SK-N-MC (cell line): ENCODE results near the gene GEN1.

ENCODE experiments used
- DNase-seq: peaks from one replicate; pipeline ENCODE4 v3.0.0-alpha.2; 2011; ENCODE audit warnings: low read depth, low spot score
- H3K27ac ChIP-seq: fragments of 200-600 bp; sonication (generic); 2 replicates; pipeline ENCODE4 v1.5.1; 2016; ENCODE audit warnings: mixed run types
- H3K36me3 ChIP-seq: fragments of 200-600 bp; sonication (generic); 2 replicates; pipeline ENCODE4 v1.6.1; 2017; ENCODE audit warnings: antibody characterized with exemption, low read length, mixed read lengths; ENCODE audit not compliant: insufficient read depth
- H3K4me3 ChIP-seq: fragments of 200-600 bp; sonication (generic); 2 replicates; pipeline ENCODE4 v1.5.1; 2016
- H3K9ac ChIP-seq: fragments of 200-600 bp; sonication (generic); 2 replicates; pipeline ENCODE4 v1.8.0; 2017; ENCODE audit warnings: mixed run types, mixed read lengths; ENCODE audit not compliant: insufficient read length
- H3K9me3 ChIP-seq: fragments of 200-600 bp; sonication (generic); 2 replicates; pipeline ENCODE4 v1.6.1; 2017; ENCODE audit warnings: low read depth, mild to moderate bottlenecking, antibody characterized with exemption, low read length, moderate library complexity, mixed read lengths
- EZH2 ChIP-seq: fragments of 200-600 bp; sonication (generic); IDR thresholded peaks from one replicate; pipeline ENCODE4 v1.6.1; 2017; ENCODE audit warnings: antibody characterized with exemption
- FOXP2 ChIP-seq: optimal IDR thresholded peaks from 2 replicates; pipeline ENCODE3; 2011; ENCODE audit warnings: mild to moderate bottlenecking, moderate library complexity; ENCODE audit not compliant: insufficient read depth; ENCODE audit errors: extremely low read length, control extremely low read depth
- POLR2AphosphoS5 ChIP-seq: IDR thresholded peaks from 2 replicates; pipeline ENCODE4 v1.6.1; 2012; ENCODE audit warnings: mild to moderate bottlenecking, low read depth, low read length, borderline replicate concordance

The GEN1 gene

DNA sequence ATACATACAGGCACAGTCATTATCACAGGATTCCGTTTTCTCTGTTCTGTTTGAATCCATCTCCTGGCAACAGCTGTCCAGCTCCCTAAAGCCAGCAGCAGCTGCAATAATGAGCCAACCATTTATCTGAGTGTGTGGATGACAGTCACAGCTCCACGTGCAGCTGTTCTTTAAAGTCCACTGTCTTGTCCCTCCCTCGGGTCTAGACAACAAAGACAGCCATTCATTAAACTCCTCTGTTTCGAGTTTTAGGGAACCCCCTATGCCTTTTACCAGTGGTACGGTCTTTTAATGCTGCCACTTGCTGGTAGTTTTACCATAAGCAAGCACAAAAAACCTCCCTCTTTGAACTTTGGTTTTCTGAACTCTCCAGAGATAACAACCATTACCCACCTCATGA is 46.3 kb downstream of the GEN1 start:
- Histone ChIP-seq H3K27ac (no peak overlapping the region), H3K36me3 (no peaks in the 10 kb centered on the region), H3K9me3 (no peaks in the 10 kb centered on the region), H3K4me3 (no peak overlapping the region), H3K9ac (no peak overlapping the region)
- DNase-seq = no peak
- no peak for TF ChIP-seq EZH2
- no peak for TF ChIP-seq POLR2AphosphoS5
- TF ChIP-seq FOXP2 = no peak

DNA sequence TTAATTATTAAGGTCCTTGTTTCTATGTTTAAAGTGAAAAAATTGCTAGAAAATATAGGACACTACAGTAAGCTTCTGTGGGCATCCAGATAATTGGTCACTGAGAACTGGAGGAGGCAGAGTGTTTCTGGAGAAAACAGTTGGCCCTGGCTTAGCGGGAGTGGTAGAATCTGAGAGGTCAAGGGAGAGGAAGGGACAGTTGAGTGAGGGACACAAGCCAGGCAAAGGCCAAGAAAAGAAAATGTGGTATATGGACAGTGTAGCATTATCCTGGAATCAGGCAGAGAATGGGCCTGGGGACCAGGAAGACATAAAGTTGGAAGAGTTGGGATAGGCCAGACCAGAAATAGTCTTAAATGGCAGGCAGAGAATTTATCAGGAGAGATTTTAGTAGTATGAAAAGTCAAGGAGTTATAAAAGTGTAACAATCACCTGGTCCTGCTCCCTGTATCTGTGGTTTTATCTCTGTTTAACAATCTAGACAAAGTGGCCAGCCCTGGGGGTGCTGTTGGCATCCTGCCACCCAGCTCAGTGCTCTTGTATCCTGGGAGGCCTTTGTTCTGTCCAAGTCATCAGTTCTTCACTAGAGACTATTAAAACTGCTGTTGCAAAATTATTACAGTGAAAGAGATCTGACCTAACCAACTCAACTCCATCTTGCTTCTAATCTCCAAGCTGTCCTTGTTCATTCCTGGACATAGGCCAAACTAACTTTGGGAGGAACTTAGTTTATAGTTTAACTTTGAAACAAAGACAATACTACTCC is 46.9 kb downstream of the GEN1 start:
- Histone ChIP-seq H3K9ac (no peak overlapping the region), H3K27ac (no peak overlapping the region), H3K36me3 (no peaks in the 10 kb centered on the region), H3K9me3 (no peaks in the 10 kb centered on the region), H3K4me3 (no peak overlapping the region)
- no peak for DNase-seq
- no peak for TF ChIP-seq FOXP2
- TF ChIP-seq POLR2AphosphoS5 = no peak
- no peak for TF ChIP-seq EZH2

DNA sequence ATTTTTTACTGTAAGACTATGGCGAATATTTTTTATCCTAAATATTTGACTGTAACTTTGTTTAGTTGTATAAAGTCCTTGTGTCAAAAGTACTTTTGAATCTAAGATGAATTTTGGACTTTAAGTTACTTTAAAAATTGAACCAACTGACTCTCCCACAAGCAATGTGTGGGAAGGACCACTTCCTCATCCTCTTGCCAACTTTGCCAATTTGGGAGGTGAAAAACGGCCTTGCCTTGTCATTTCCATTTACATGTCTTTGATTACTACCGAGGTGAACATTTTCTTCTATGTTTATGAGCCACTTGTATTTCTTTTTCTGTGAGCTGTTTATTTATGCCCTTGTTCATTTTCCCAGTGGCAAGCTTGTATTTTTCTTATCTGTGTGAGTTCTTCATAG is 49.6 kb downstream of the GEN1 start:
- DNase-seq = no peak
- Histone ChIP-seq H3K9ac (no peak overlapping the region), H3K36me3 (no peaks in the 10 kb centered on the region), H3K4me3 (no peak overlapping the region), H3K9me3 (no peaks in the 10 kb centered on the region), H3K27ac (no peak overlapping the region)
- TF ChIP-seq FOXP2 (no peak), POLR2AphosphoS5 (no peak), EZH2 (no peak)

DNA sequence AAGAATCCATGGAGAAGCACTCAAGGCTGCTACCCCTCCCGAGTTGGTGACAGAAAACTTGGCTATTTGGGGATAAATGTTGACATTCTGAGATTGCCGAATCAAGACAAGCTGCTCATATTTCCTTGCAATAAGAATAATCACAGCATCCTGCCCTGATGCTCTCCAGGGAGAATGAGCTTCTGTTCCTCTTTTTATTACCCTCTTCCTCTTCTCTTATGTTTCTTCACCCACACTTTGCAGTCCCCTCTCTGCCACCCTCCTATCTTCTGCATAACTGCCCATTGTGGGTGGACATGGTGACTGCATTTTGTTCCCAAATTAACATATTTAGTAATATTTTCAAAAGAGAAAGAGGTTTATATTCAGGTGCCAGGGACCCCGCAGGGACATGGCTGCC is 50.4 kb downstream of the GEN1 start:
- TF ChIP-seq EZH2 (no peak), FOXP2 (no peak), POLR2AphosphoS5 (no peak)
- no peak overlapping the region for H3K9ac ChIP-seq
- H3K4me3 ChIP-seq = no peak overlapping the region
- no peaks in the 10 kb centered on the region for H3K9me3 ChIP-seq
- no peaks in the 10 kb centered on the region for H3K36me3 ChIP-seq
- no peak for DNase-seq
- no peak overlapping the region for H3K27ac ChIP-seq

DNA sequence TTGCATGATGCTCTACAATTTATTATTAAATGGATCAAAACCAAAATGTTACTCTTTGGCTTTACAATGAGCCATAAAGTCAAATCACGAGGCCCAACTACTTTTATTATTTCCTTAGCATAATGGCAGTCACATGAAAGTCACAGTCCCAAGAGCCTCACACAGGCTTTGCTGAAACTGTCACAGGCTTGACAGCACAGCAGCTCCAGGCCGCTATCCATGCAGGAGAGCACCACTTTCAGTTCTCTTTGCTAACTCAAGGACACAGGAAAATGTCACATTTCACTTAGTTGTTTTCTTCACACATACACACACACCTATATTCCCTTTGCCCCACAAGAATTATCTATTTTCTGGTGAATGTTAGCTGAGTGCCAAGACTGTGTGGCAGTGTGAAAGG is 51.2 kb downstream of the GEN1 start:
- H3K9me3 ChIP-seq = no peaks in the 10 kb centered on the region
- H3K9ac ChIP-seq = no peak overlapping the region
- no peak for DNase-seq
- TF ChIP-seq FOXP2 (no peak), EZH2 (no peak), POLR2AphosphoS5 (no peak)
- no peaks in the 10 kb centered on the region for H3K36me3 ChIP-seq
- no peak overlapping the region for H3K4me3 ChIP-seq
- H3K27ac ChIP-seq = no peak overlapping the region

DNA sequence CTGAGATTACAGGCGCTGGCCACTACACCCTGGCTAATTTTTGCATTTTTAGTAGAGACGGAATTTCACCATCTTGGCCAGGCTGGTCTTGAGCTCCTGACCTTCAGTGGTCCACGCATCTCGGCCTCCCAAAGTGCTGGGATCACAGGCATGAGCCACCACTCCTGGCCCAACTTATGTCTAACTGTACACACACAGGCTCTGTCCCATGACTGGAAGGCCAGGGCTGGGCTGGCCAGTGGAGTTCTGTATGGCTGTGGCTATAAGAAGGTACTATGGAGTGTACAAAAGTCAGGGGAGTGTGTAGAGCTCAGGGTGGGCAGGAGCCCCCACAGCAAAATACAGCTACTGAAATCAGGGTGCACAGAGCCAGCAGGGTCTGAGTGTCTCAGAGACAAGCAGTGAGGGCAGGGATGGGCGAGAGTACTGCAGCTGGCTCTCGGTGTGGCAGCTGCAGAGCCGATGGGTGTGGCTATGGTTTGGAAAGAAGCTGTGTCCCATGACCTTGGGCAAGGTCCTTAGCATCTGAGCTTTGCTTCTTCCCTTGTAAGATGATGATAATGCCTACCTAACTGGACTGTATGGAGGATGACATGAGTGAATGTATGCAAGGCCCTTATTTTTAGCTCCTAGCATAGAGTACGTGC is 51.9 kb downstream of the GEN1 start:
- Histone ChIP-seq H3K9ac (no peak overlapping the region), H3K9me3 (no peaks in the 10 kb centered on the region), H3K4me3 (no peak overlapping the region), H3K27ac (no peak overlapping the region), H3K36me3 (no peaks in the 10 kb centered on the region)
- no peak for DNase-seq
- TF ChIP-seq EZH2 (no peak), POLR2AphosphoS5 (no peak), FOXP2 (no peak)

DNA sequence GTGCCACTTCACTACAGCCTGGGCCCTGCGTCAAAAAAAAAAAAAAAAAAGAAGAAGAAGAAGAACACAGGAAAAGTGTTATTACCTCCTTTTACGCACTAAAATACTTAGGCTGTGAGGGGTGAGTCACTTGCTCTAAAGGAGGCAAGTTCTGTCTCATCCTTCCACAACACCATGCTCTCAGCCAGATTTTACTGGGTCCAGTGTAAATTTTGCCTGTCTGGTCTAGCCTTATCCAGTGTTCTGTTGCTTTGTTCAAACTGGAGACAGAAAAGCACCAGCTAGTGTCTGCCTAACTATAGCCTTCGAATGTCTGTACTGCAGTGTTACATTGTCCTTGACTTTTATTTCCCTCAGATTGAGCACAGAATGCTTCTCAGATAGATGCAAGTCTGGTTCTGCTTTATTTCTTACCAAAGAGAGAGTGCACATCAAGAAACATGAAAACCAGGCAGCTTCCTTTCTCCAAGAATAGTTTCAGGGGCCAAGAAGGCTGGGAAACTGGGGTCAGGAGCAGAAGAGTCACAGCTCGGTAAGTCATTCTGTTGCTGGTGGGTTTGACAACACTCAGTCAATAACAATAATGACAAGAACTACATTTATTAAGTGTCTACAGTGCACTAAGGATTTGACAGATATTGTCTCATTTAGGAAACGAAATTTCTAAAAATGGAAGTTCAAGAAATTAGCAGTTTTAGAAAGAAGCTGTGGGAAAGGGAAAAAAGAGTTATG is 59.2 kb downstream of the GEN1 start:
- Histone ChIP-seq H3K4me3 (no peak overlapping the region), H3K27ac (no peak overlapping the region)

DNA sequence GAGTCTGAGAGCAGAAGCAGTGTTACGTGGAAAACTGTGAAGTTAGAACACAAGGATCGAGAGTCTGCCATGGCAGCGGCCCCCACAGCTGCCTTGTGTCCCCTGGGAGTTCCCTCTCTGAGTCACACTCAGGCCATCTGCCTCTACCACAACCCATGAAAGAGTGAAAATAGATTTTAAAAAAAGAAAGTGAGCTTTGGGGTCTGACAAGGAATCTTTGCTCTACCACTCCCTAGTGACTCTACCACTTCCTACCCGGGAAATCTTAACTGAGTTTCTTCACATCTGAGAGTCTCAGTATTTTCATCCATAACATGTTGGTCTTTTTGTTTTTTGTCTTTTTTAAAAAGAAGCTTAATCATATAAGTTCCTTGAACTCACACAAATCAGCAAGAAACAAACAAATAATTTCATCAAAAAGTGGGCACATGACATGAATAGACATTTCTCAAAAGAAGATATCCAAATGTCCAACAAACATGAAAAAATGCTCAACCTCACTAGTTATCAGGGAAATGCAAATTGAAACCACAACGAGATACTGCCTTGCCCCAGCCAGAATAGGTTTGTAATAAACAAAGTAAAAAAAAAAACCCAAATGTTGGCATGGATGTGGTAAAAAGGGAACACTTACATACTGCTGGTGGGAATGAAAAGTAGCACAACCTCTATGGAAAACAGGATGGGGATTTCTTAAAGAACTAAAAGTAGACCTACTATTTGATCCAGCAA is 60.0 kb downstream of the GEN1 start:
- no peak for TF ChIP-seq FOXP2
- no peak for TF ChIP-seq POLR2AphosphoS5
- TF ChIP-seq EZH2 = no peak
- DNase-seq = no peak
- Histone ChIP-seq H3K9me3 (no peaks in the 10 kb centered on the region), H3K4me3 (no peak overlapping the region), H3K36me3 (no peaks in the 10 kb centered on the region), H3K9ac (no peak overlapping the region), H3K27ac (no peak overlapping the region)

More for the DNA sequence above, 59.2 kb downstream of the GEN1 start:
- TF ChIP-seq FOXP2 (no peak), POLR2AphosphoS5 (no peak), EZH2 (no peak)
- DNase-seq = no peak
- no peaks in the 10 kb centered on the region for H3K9me3 ChIP-seq
- H3K9ac ChIP-seq = no peak overlapping the region
- H3K36me3 ChIP-seq = no peaks in the 10 kb centered on the region
